ENCODE data around the gene TNFRSF1A. TPM values are rescaled to one million over a fixed set of nuclear protein-coding genes. Genes with fewer than 3 reads are reported as not detected.

The TNFRSF1A gene
- total and polyA plus RNA-seq, 9 of the 15 experiments (the other 6 are each of a cell fraction or from before 2014, with no cell fraction given) = 0.76 to 43.5 (median 30.0) TPM

GRCh38 chr12:6336889-6337853, 4.7 kb downstream of the TNFRSF1A start (continued):
- TF ChIP-seq HES1 (IDR thresholded peaks at IDR 0.05; ENCODE audit: low read depth) = peak; percentile 20; the same call in 1 of the 2 replicates
- no peak for TF ChIP-seq ZNF436 (CRISPR knock-in tag; IDR thresholded peaks at IDR 0.05)
- TF ChIP-seq ZNF395 (CRISPR knock-in tag; IDR thresholded peaks at IDR 0.05) = 0 out of 2 replicates have a peak, but pooled peaks have one; percentile 16
- no peak for TF ChIP-seq XRCC3 (IDR thresholded peaks at IDR 0.05)
- peak; percentile 63; the same call in 1 of the 2 replicates for TF ChIP-seq RNF2 (IDR thresholded peaks at IDR 0.05)
- peak; percentile 26 for TF ChIP-seq RBM22 (IDR thresholded peaks at IDR 0.05; ENCODE audit: low read depth, low read length, poor library complexity, severe bottlenecking)
- TF ChIP-seq CBFA2T2 (conservative IDR thresholded peaks at IDR 0.05) = 0 out of 2 replicates have a peak, but pooled peaks have one; percentile 4
- TF ChIP-seq, protein P1, sequence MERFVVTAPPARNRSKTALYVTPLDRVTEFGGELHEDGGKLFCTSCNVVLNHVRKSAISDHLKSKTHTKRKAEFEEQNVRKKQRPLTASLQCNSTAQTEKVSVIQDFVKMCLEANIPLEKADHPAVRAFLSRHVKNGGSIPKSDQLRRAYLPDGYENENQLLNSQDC (CRISPR knock-in tag; IDR thresholded peaks at IDR 0.05) = no peak
- no peak for TF ChIP-seq ZNF165 (CRISPR knock-in tag; IDR thresholded peaks at IDR 0.05; ENCODE audit: borderline replicate concordance)
- TF ChIP-seq POLR2A (conservative IDR thresholded peaks at IDR 0.05) = peak; percentile 62; the same call in 1 of the 2 replicates
- TF ChIP-seq TBL1XR1 (IDR thresholded peaks at IDR 0.05; ENCODE audit: low read length in 2 of 2) = no peak
- TF ChIP-seq, protein P2, sequence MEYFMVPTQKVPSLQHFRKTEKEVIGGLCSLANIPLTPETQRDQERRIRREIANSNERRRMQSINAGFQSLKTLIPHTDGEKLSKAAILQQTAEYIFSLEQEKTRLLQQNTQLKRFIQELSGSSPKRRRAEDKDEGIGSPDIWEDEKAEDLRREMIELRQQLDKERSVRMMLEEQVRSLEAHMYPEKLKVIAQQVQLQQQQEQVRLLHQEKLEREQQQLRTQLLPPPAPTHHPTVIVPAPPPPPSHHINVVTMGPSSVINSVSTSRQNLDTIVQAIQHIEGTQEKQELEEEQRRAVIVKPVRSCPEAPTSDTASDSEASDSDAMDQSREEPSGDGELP (CRISPR knock-in tag; IDR thresholded peaks at IDR 0.05; ENCODE audit: borderline replicate concordance) = 0 out of 2 replicates have a peak, but pooled peaks have one; percentile 38
- no peak for TF ChIP-seq XRCC4 (IDR thresholded peaks at IDR 0.05; ENCODE audit: extremely low read depth, insufficient read depth, insufficient read length)
- TF ChIP-seq GATA2 (CRISPR knock-in tag; IDR thresholded peaks at IDR 0.05) = no peak
- peak; percentile 53; the same call in 1 of the 2 replicates for TF ChIP-seq REST (IDR thresholded peaks at IDR 0.05; ENCODE audit: borderline replicate concordance)
- no peak for TF ChIP-seq REST (CRISPR knock-in tag; IDR thresholded peaks at IDR 0.05; ENCODE audit: low read depth)

All from K562 (cell line).